Calu3 (cell line): ENCODE data around the gene SMAD2. TPM values are rescaled to one million over a fixed set of nuclear protein-coding genes. Genes with fewer than 3 reads are reported as not detected.
"Not testable (repeated sequence)": the region's sequence is repeated elsewhere in the genome, so short reads cannot be mapped to it uniquely, and the experiment has no call there.

Experiments
- BruUV-seq: library from RNA; stranded (reverse); fragments of 400-500 nt; replicated peaks from 2 replicates; lab custom pipeline; 2021; lab: Mats Ljungman, UMichigan
- CTCF ChIA-PET: fragments of 300-600 bp; sonication (Branson Sonifier 250); formaldehyde crosslinking; loops from one replicate; lab custom pipeline; 2022; ENCODE audit warnings: antibody characterized with exemption; lab: Charles Lee
- DNase-seq: peaks from one replicate; pipeline ENCODE4 v3.0.0; 2022
- H3K27ac Mint-ChIP-seq: one replicate; pipeline ENCODE4 v1.8.0; 2022; ENCODE audit warnings: mixed read lengths; ENCODE audit not compliant: unreplicated experiment
- H3K27me3 Mint-ChIP-seq: one replicate; pipeline ENCODE4 v1.8.0; 2022; ENCODE audit warnings: mixed read lengths; ENCODE audit not compliant: unreplicated experiment
- H3K36me3 Mint-ChIP-seq: one replicate; pipeline ENCODE4 v1.8.0; 2022; ENCODE audit warnings: mild to moderate bottlenecking, moderate library complexity, mixed read lengths; ENCODE audit not compliant: insufficient read depth, unreplicated experiment
- H3K4me1 Mint-ChIP-seq: one replicate; pipeline ENCODE4 v1.8.0; 2022; ENCODE audit warnings: mild to moderate bottlenecking, low read depth, mixed read lengths; ENCODE audit not compliant: unreplicated experiment
- H3K4me3 Mint-ChIP-seq: one replicate; pipeline ENCODE4 v1.8.0; 2022; ENCODE audit warnings: mild to moderate bottlenecking, low read depth, moderate library complexity, mixed read lengths; ENCODE audit not compliant: unreplicated experiment
- H3K9me3 Mint-ChIP-seq: one replicate; pipeline ENCODE4 v1.8.0; 2022; ENCODE audit warnings: low read depth, mixed read lengths; ENCODE audit not compliant: unreplicated experiment
- CTCF ChIP-seq: fragments of 200-600 bp; IDR thresholded peaks from one replicate; pipeline ENCODE4 v1.8.0; 2022; ENCODE audit warnings: antibody characterized with exemption; ENCODE audit not compliant: unreplicated experiment
- intact Hi-C: fragments of 100-400 bp; cut with micrococcal nuclease; formaldehyde crosslinking; loops from one replicate; pipeline ENCODE4 v1.10.0; 2022; ENCODE audit not compliant: unreplicated experiment
- total RNA-seq: library from RNA; stranded (reverse); gene quantifications from 2 replicates; pipeline ENCODE4 v1.2.3, GENCODE V29; 2022

Gene SMAD2
- total RNA-seq, 1 experiment from 2014 or later = 134 TPM

DNA sequence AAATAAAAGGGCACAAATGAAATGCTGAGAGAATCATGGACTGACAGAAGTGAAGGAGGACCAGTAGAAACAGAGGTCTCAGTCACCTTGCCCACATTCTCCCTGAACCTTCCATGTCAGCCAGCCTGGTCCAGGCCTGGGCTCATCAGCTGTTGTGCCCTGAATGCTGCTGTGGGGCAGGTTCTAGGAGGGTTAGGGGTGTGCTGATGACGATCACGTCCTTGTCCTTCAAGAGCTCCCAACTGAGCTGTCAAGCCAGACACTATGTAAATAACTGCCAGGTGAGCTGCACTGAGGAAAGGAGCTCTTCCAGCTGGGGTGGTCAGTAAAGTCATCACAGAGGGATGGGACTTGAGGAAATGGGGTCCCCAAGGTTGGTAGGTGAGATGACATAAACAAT lies 156.5 kb downstream of the SMAD2 start:
- BruUV-seq = no TSS peak
- Mint-ChIP-seq H3K27ac (no peak overlapping the region), H3K4me1 (peaks cover 6% of the 10 kb centered on the region), H3K9me3 (no peaks in the 10 kb centered on the region), H3K27me3 (peaks cover 66% of the 10 kb centered on the region), H3K4me3 (no peak overlapping the region), H3K36me3 (no peaks in the 10 kb centered on the region)
- no peak for DNase-seq
- intact Hi-C loops = loop anchor here (5.0 kb wide), 1 partner anchor 158 kb away; the partner anchor contains the start of gene SMAD2
- CTCF ChIA-PET = no interaction called here
- no peak for TF ChIP-seq CTCF

DNA sequence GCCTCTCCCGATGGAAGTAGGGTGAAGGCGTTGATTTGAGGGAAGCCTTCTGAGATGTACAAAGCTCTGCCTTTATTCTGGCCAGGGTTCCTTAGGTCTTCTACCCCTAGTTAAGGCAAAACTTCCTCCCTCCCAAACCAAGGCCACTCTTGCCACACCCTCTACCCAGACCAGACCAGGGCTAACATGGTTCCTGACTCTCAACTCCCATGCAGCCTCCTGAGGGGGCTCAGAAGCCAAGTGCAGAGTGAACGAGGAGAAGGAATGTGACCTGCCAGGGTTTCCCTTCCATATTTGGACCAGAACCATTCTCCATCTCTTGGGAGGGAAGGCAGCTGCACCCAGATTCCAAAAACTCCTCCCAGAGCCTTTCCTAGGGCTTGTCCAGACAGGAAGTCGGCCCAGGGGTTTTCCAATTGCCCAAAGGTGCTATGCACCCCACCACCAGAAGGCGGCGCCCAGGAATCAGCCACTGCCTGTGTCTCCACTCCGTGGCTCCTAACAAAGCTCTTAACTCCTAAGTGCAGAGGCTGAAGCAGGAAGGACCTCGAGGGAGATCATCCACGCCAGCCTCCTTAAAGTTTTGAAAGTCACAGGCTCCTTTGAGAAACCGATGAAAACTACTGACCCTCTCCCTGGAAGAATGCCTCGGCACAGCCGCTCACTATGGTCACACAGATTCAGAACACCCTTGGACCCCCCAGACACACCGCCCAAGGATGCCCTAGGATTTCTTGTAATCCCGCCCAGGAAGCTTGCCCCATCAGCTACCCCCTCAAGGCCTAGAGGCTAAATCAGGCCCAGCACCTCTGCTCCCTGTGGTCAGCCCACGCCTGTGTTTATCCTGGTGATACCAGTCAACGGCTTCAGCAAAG lies 157.8 kb downstream of the SMAD2 start:
- CTCF ChIA-PET = interaction anchor here (0.8 to 1.4 kb wide), 7 partner anchors 160 to 673 kb away, joined by 3 to 8 read pairs (median 4); no protein-coding TSS in a partner anchor
- DNase-seq = peak; percentile 92
- Mint-ChIP-seq H3K27ac (no peak overlapping the region), H3K27me3 (peaks cover 67% of the 10 kb centered on the region), H3K4me1 (peaks cover 6% of the 10 kb centered on the region), H3K4me3 (no peak overlapping the region), H3K9me3 (no peaks in the 10 kb centered on the region), H3K36me3 (no peaks in the 10 kb centered on the region)
- TF ChIP-seq CTCF = peak; percentile 88
- intact Hi-C loops = loop anchor here (1.0 to 5.0 kb wide), 2 partner anchors 160 to 250 kb away; partner anchors contain the start of gene SMAD2
- no TSS peak for BruUV-seq

DNA sequence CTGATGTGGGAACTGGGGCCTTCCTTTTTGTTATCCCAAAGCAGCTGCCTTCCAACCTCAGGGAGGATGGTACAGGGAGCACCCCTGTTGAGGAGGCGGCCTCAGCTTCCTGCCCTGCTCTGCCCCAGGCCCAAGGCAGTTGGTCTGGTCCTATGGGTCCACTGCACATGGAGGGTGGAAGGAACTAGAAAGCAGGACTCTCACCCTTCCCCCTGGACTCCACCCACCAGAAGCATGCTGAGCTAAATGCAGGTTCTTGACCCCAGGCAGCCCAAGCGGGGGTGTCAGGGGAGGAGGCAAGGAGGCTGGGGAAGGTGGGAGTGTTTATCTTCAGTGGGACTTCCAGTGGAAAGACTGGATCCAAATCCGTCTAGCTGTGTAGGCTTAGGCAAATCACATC lies 158.5 kb downstream of the SMAD2 start:
- Mint-ChIP-seq H3K36me3 (no peaks in the 10 kb centered on the region), H3K27ac (no peak overlapping the region), H3K4me3 (no peak overlapping the region), H3K27me3 (peaks cover 66% of the 10 kb centered on the region), H3K9me3 (no peaks in the 10 kb centered on the region), H3K4me1 (peaks cover 6% of the 10 kb centered on the region)
- intact Hi-C loops = loop anchor here (1.0 to 5.0 kb wide), 2 partner anchors 160 to 250 kb away; partner anchors contain the start of gene SMAD2
- CTCF ChIA-PET = interaction anchor here (1.2 to 1.4 kb wide), 2 partner anchors 232 to 673 kb away, joined by 4 to 8 read pairs; no protein-coding TSS in a partner anchor
- no peak for DNase-seq
- BruUV-seq = no TSS peak
- no peak for TF ChIP-seq CTCF

GRCh38 chr18:47767699-47768098 lies 162.8 kb downstream of the SMAD2 start:
- TF ChIP-seq CTCF = no peak
- Mint-ChIP-seq H3K27ac (no peak overlapping the region), H3K27me3 (peaks cover 64% of the 10 kb centered on the region), H3K9me3 (no peaks in the 10 kb centered on the region), H3K4me3 (no peak overlapping the region), H3K36me3 (no peaks in the 10 kb centered on the region), H3K4me1 (peaks cover 2% of the 10 kb centered on the region)
- DNase-seq = no peak
- CTCF ChIA-PET = no interaction called here
- intact Hi-C loops = no loop called here
- BruUV-seq = no TSS peak

GRCh38 chr18:47767198-47767597 lies 163.3 kb downstream of the SMAD2 start:
- peaks cover 64% of the 10 kb centered on the region for H3K27me3 Mint-ChIP-seq
- intact Hi-C loops, DNase-seq, CTCF ChIA-PET, H3K27ac Mint-ChIP-seq, H3K36me3 Mint-ChIP-seq, H3K9me3 Mint-ChIP-seq, H3K4me3 Mint-ChIP-seq, H3K4me1 Mint-ChIP-seq, BruUV-seq: not testable (repeated sequence)
